ENCODE results near the gene DNAJC10.
"Not testable (repeated sequence)": the region's sequence is repeated elsewhere in the genome, so short reads cannot be mapped to it uniquely, and the experiment has no call there.

The DNAJC10 gene

DNA sequence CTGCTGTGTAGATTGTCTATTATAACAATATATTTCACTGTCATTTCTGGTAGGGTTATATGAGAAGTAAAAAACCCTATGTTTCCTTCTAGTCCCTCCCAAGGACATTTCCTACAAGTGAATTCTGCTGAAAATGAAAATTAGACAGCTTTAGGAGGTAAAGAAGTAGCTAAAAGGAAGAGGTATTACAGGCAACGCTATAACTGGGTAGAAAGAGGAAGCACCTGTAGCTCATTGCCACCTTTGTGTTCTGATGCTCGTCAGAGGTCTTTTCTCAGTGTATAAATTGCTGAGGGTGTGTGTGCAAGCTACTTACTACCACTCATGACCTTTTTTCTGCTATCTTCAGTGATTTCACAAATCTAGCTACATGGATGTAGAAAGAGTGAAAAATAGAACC is 1.4 kb downstream of the DNAJC10 start:
- Histone ChIP-seq H3K79me2 (ENCODE audit: control insufficient read depth, low read length) (peaks cover 61% of the 10 kb centered on the region), H3K27me3 (ENCODE audit: control insufficient read depth, low read length) (no peaks in the 10 kb centered on the region), H3K9me3 (ENCODE audit: control insufficient read depth, insufficient read depth, low read length) (no peaks in the 10 kb centered on the region), H3K4me2 (ENCODE audit: low read length) (peak overlapping the region; percentile 80), H3F3A (ENCODE audit: control insufficient read depth, insufficient read depth) (peaks cover 31% of the 10 kb centered on the region), H3K4me1 (ENCODE audit: control insufficient read depth, low read length) (peaks cover 54% of the 10 kb centered on the region), H3K4me3 (ENCODE audit: low read length) (peak overlapping the region; percentile 85), H3K36me3 (ENCODE audit: control insufficient read depth, low read length) (peaks cover 44% of the 10 kb centered on the region), H3K9me2 (replicated peaks; ENCODE audit: control insufficient read depth, low read length) (no peaks in the 10 kb centered on the region), H4K20me1 (ENCODE audit: control insufficient read depth, insufficient read depth, low read depth, low read length) (no peaks in the 10 kb centered on the region), H3K27ac (ENCODE audit: low read depth, low read length) (peak overlapping the region; percentile 95)
- TF ChIP-seq CTCF (IDR thresholded peaks at IDR 0.05; ENCODE audit: low read depth, low read length, poor library complexity, severe bottlenecking), result no peak
- no peak for TF ChIP-seq EZH2phosphoT487 (IDR thresholded peaks at IDR 0.05; ENCODE audit: borderline replicate concordance, low read length)

DNA sequence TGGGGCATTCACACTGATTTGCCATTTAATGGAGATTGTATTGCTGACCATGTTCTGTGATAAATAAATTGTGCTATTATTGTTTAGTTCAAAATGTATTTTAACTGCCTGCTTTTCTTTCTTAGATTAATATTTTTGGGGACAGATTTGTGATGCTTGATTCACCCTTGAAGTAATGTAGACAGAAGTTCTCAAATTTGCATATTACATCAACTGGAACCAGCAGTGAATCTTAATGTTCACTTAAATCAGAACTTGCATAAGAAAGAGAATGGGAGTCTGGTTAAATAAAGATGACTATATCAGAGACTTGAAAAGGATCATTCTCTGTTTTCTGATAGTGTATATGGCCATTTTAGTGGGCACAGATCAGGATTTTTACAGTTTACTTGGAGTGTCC is 1.8 kb downstream of the DNAJC10 start:
- Histone ChIP-seq H3K4me3 (ENCODE audit: low read length) (peak overlapping the region; percentile 85), H3K9me2 (replicated peaks; ENCODE audit: control insufficient read depth, low read length) (no peaks in the 10 kb centered on the region), H3K79me2 (ENCODE audit: control insufficient read depth, low read length) (peaks cover 64% of the 10 kb centered on the region)

DNA sequence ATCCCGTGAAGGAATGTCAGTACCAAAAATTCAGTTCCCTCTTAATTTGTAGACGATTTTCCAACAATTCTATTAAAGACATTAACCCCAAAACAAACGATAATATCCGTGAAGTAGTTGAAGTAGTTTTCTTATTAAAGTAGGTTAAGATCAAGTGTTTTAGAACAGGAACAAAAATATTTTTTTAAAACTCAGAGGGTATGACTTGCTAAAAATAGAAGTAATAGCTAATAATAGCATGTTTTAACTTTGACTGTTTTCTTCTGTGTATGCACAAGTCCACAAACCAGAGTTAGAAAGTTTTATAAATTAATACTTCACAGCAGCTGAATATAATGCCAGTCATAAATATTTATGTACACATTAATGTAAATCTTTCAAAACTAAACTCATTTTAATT is 2.4 kb downstream of the DNAJC10 start:
- Histone ChIP-seq H3K9me2 (replicated peaks; ENCODE audit: control insufficient read depth, low read length) (no peaks in the 10 kb centered on the region), H3K79me2 (ENCODE audit: control insufficient read depth, low read length) (peaks cover 69% of the 10 kb centered on the region), H3K27me3 (ENCODE audit: control insufficient read depth, low read length) (no peaks in the 10 kb centered on the region), H3K27ac (ENCODE audit: low read depth, low read length) (peak overlapping the region; percentile 95), H3F3A (ENCODE audit: control insufficient read depth, insufficient read depth) (peaks cover 31% of the 10 kb centered on the region), H3K4me2 (ENCODE audit: low read length) (peak overlapping the region; percentile 80), H3K4me3 (ENCODE audit: low read length) (peak overlapping the region; percentile 85), H3K9me3 (ENCODE audit: control insufficient read depth, insufficient read depth, low read length) (no peaks in the 10 kb centered on the region), H4K20me1 (ENCODE audit: control insufficient read depth, insufficient read depth, low read depth, low read length) (no peaks in the 10 kb centered on the region), H3K36me3 (ENCODE audit: control insufficient read depth, low read length) (peaks cover 53% of the 10 kb centered on the region), H3K4me1 (ENCODE audit: control insufficient read depth, low read length) (peaks cover 52% of the 10 kb centered on the region)
- no peak for TF ChIP-seq EZH2phosphoT487 (IDR thresholded peaks at IDR 0.05; ENCODE audit: borderline replicate concordance, low read length)
- TF ChIP-seq CTCF (IDR thresholded peaks at IDR 0.05; ENCODE audit: low read depth, low read length, poor library complexity, severe bottlenecking), result no peak

More for the DNA sequence above, 1.8 kb downstream of the DNAJC10 start:
- TF ChIP-seq EZH2phosphoT487 (IDR thresholded peaks at IDR 0.05; ENCODE audit: borderline replicate concordance, low read length), result no peak
- no peak for TF ChIP-seq CTCF (IDR thresholded peaks at IDR 0.05; ENCODE audit: low read depth, low read length, poor library complexity, severe bottlenecking)
- Histone ChIP-seq H4K20me1 (ENCODE audit: control insufficient read depth, insufficient read depth, low read depth, low read length) (no peaks in the 10 kb centered on the region), H3F3A (ENCODE audit: control insufficient read depth, insufficient read depth) (peaks cover 31% of the 10 kb centered on the region), H3K36me3 (ENCODE audit: control insufficient read depth, low read length) (peaks cover 48% of the 10 kb centered on the region), H3K9me3 (ENCODE audit: control insufficient read depth, insufficient read depth, low read length) (no peaks in the 10 kb centered on the region), H3K27ac (ENCODE audit: low read depth, low read length) (peak overlapping the region; percentile 95), H3K27me3 (ENCODE audit: control insufficient read depth, low read length) (no peaks in the 10 kb centered on the region), H3K4me2 (ENCODE audit: low read length) (peak overlapping the region; percentile 80), H3K4me1 (ENCODE audit: control insufficient read depth, low read length) (peaks cover 53% of the 10 kb centered on the region)

DNA sequence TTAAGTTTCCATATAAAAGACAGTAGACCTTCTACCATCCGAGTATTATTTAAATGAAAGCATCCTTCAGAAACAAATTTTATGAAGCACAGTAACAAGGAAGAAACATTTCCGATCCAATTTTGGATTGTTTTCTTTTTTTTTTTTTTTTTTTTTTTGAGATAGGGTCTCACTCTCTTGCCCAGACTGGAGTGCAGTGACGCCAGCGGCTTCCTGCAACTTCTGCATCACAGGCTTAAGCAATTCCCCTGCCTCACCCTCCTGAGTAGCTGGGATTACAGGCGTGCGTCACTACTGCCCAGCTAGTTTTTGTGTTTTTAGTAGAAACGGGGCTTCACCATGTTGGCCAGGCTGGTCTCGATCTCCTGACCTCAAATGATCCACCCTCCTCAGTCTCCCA is 3.1 kb downstream of the DNAJC10 start:
- H3K9me2 ChIP-seq (replicated peaks; ENCODE audit: control insufficient read depth, low read length); H4K20me1 ChIP-seq (ENCODE audit: control insufficient read depth, insufficient read depth, low read depth, low read length): not testable (repeated sequence)

More for the DNA sequence above, 3.1 kb downstream of the DNAJC10 start:
- H3K27me3 ChIP-seq (ENCODE audit: control insufficient read depth, low read length); H3K9me3 ChIP-seq (ENCODE audit: control insufficient read depth, insufficient read depth, low read length): not testable (repeated sequence)
- peaks cover 25% of the 10 kb centered on the region for H3F3A ChIP-seq (ENCODE audit: control insufficient read depth, insufficient read depth)
- peaks cover 76% of the 10 kb centered on the region for H3K79me2 ChIP-seq (ENCODE audit: control insufficient read depth, low read length)
- H3K36me3 ChIP-seq (ENCODE audit: control insufficient read depth, low read length), result peaks cover 60% of the 10 kb centered on the region
- H3K27ac ChIP-seq (ENCODE audit: low read depth, low read length), result peak overlapping the region; percentile 95
- peak overlapping the region; percentile 80 for H3K4me2 ChIP-seq (ENCODE audit: low read length)
- peaks cover 52% of the 10 kb centered on the region for H3K4me1 ChIP-seq (ENCODE audit: control insufficient read depth, low read length)
- peak overlapping the region; percentile 85 for H3K4me3 ChIP-seq (ENCODE audit: low read length)

All from DOHH2 (cell line).